ENCODE measurements around the gene IMPA2. TPM values are rescaled to one million over a fixed set of nuclear protein-coding genes. Genes with fewer than 3 reads are reported as not detected.

IMPA2 gene
- total RNA-seq, 1 donor from 2014 or later = 56.3 TPM

GRCh38 chr18:12031846-12032245 is 50.5 kb downstream of the IMPA2 start:
- Mint-ChIP-seq H3K27me3 (peaks cover 3% of the 10 kb centered on the region), H3K4me1 (ENCODE audit: unreplicated experiment) (peaks cover 17% of the 10 kb centered on the region), H3K4me3 (no peak overlapping the region), H3K27ac (no peak overlapping the region), H3K9me3 (no peaks in the 10 kb centered on the region), H3K36me3 (peaks cover 5% of the 10 kb centered on the region)
- DNase-seq (ENCODE audit: extremely low spot score, unreplicated experiment) = peak; percentile 25
- no peak for TF ChIP-seq CTCF (conservative IDR thresholded peaks at IDR 0.05)

DNA sequence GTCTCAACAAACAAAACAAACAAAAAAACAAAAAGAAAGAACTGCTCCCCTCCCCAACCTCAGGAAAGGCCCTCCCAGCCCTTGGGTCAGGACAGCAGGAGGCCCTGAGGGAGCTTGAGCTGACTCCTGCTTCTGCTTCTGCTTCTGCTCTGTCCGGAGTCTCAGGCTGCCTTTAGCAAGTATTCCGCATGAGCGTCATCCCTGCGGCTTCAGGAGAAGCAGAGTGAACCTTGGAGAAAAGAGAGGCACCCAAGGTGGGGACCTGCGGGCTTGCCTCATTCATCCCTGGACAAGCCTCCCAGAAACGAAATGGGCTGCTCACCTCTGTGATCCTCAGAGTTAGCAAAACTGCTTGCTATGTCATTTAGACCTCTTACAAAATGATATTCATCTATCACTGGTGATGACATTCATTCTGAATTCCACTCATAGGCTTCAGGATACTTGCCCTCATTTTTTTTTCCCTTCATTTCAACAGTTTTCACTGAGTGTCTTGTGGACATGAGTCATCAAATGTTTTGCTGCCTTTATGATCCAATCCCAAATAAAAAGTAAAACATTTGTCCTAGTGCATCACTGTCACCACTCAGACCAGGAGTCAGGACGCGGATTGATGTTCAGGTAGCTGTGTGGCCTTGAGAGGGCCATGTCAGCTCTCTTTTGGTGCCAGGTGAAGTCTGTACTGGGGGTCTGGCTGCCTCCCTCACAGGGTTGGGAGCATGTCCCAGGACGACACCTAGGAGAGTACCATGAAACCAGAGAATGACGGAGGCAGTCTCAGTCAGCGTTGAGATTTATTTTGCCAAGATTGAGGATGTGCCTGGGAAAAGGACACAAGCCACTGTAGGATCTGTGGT is 51.7 kb downstream of the IMPA2 start:
- TF ChIP-seq CTCF (conservative IDR thresholded peaks at IDR 0.05) = no peak
- H3K4me1 Mint-ChIP-seq (ENCODE audit: unreplicated experiment) = peaks cover 17% of the 10 kb centered on the region
- peak; percentile 57 for DNase-seq (ENCODE audit: extremely low spot score, unreplicated experiment)
- H3K9me3 Mint-ChIP-seq = no peaks in the 10 kb centered on the region
- peaks cover 5% of the 10 kb centered on the region for H3K36me3 Mint-ChIP-seq
- H3K4me3 Mint-ChIP-seq = no peak overlapping the region
- H3K27me3 Mint-ChIP-seq = peaks cover 5% of the 10 kb centered on the region
- peak overlapping the region; percentile 37 for H3K27ac Mint-ChIP-seq

GRCh38 chr18:12033643-12034025 is 52.3 kb downstream of the IMPA2 start:
- Mint-ChIP-seq H3K9me3 (no peaks in the 10 kb centered on the region), H3K4me1 (ENCODE audit: unreplicated experiment) (peaks cover 17% of the 10 kb centered on the region), H3K36me3 (peaks cover 5% of the 10 kb centered on the region), H3K27me3 (peaks cover 7% of the 10 kb centered on the region), H3K4me3 (no peak overlapping the region), H3K27ac (no peak overlapping the region)
- TF ChIP-seq CTCF (conservative IDR thresholded peaks at IDR 0.05) = no peak
- no peak for DNase-seq (ENCODE audit: extremely low spot score, unreplicated experiment)

DNA sequence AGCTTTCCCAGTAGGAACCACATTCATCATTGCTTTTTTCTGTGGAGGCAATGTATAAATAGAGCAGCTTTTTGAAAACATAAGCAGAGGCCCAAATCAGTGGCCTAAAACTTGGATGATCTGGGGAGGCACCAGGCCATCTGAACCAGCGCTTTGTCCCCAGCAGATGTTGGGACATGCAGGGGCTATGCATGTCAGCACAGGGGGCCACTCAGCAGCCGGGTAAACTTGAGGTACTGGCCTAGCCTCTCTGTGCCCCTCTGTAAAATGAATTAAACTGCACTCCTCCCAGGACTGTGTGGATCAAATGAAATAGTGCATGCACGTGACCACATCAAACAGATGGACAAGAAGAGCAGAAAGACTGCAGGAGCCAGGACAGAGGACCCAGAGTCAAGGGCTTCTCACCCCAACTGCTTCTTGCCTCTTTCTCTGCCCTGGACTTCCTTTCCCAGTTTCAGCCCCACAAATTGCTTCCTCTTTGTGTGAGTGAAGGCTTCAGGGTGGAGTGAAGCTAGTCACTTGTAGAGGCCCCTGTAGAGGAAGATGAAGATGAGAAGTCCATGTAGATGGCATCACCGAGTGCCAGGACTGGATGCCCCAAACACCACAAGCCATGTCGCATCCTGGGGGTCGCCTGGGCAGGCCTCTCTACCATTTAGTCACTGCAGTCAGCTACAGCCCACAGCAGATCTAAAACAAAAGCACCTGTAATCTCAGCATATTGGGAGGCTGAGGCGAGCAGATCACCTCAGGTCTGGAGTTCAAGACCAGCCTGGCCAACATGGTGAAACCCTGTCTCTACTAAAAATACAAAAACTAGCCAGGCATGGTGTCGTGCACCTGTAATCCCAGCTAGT is 53.2 kb downstream of the IMPA2 start:
- Mint-ChIP-seq H3K36me3 (peaks cover 5% of the 10 kb centered on the region), H3K27ac (no peak overlapping the region), H3K27me3 (peaks cover 7% of the 10 kb centered on the region), H3K4me1 (ENCODE audit: unreplicated experiment) (peaks cover 17% of the 10 kb centered on the region), H3K4me3 (peak overlapping the region; percentile 31), H3K9me3 (no peaks in the 10 kb centered on the region)
- DNase-seq (ENCODE audit: extremely low spot score, unreplicated experiment) = peak; percentile 44
- TF ChIP-seq CTCF (conservative IDR thresholded peaks at IDR 0.05) = no peak

- TF ChIP-seq CTCF (conservative IDR thresholded peaks at IDR 0.05) = no peak
- no peak overlapping the region for H3K4me3 Mint-ChIP-seq
- no peaks in the 10 kb centered on the region for H3K9me3 Mint-ChIP-seq
- DNase-seq (ENCODE audit: extremely low spot score, unreplicated experiment) = peak; percentile 64
- peaks cover 5% of the 10 kb centered on the region for H3K36me3 Mint-ChIP-seq
- H3K27me3 Mint-ChIP-seq = peaks cover 7% of the 10 kb centered on the region
- H3K4me1 Mint-ChIP-seq (ENCODE audit: unreplicated experiment) = peaks cover 12% of the 10 kb centered on the region
- no peak overlapping the region for H3K27ac Mint-ChIP-seq
These were observed 54.2 kb downstream of the IMPA2 start for GRCh38 chr18:12035481-12035880.

Measured in type B pancreatic cell (in vitro differentiated cells).